PFSK-1 (cell line): ENCODE data around the gene OR14K1.

Experiments
- FOXP2 ChIP-seq: optimal IDR thresholded peaks from 2 replicates; pipeline ENCODE3; 2011; ENCODE audit warnings: borderline replicate concordance, control low read depth, inconsistent platforms; ENCODE audit not compliant: insufficient read depth; ENCODE audit errors: extremely low read length, extremely low read depth
- POLR2AphosphoS5 ChIP-seq: IDR thresholded peaks from 2 replicates; pipeline ENCODE4 v1.6.1; 2012; ENCODE audit warnings: low read depth, mild to moderate bottlenecking, control low read depth, low read length, moderate library complexity
- REST ChIP-seq, 2 experiments: IDR thresholded peaks; 2 replicates each; pipeline versions ENCODE4 v1.6.1 to v1.8.0; 2011 to 2012; ENCODE audit warnings: low read depth in 2 of 2, low read length in 2 of 2, control low read depth in 1 of 2, inconsistent platforms in 1 of 2, mild to moderate bottlenecking in 1 of 2, moderate library complexity in 1 of 2; ENCODE audit not compliant: insufficient read depth in 1 of 2
- SIN3A ChIP-seq: IDR thresholded peaks from 2 replicates; pipeline ENCODE4 v1.6.1; 2012; ENCODE audit warnings: mild to moderate bottlenecking, low read length, moderate library complexity, borderline replicate concordance; ENCODE audit not compliant: insufficient read depth
- TAF1 ChIP-seq: IDR thresholded peaks from 2 replicates; pipeline ENCODE4 v1.6.1; 2012; ENCODE audit warnings: low read length, control low read depth, borderline replicate concordance; ENCODE audit not compliant: insufficient read depth

- TF ChIP-seq SIN3A (no peak), TAF1 (no peak), REST (IDR thresholded peaks at IDR 0.05; ENCODE audit: insufficient read depth in 1 of 2, low read depth in 2 of 2, low read length in 2 of 2) (no peak), POLR2AphosphoS5 (no peak), FOXP2 (no peak)
These were observed 9.6 kb downstream of the OR14K1 start, which contains the start of gene OR14A2 for GRCh38 chr1:247748041-247748440.
